Measurements from ENCODE around the gene DUSP16.
"Not testable (repeated sequence)": the region's sequence is repeated elsewhere in the genome, so short reads cannot be mapped to it uniquely, and the experiment has no call there.

Gene DUSP16

GRCh38 chr12:12488823-12489550, 73.7 kb downstream of the DUSP16 start:
- no peak for DNase-seq

- no peak for DNase-seq
Observed at GRCh38 chr12:12488296-12488695, 74.4 kb downstream of the DUSP16 start.

- no peak for DNase-seq
Observed at GRCh38 chr12:12487490-12487889, 75.2 kb downstream of the DUSP16 start.

GRCh38 chr12:12486661-12487240, 75.9 kb downstream of the DUSP16 start:
- DNase-seq = no peak

GRCh38 chr12:12483438-12483837, 79.2 kb downstream of the DUSP16 start:
- no peak for DNase-seq

GRCh38 chr12:12482959-12483358, 79.7 kb downstream of the DUSP16 start:
- DNase-seq = no peak

GRCh38 chr12:12482150-12482761, 80.4 kb downstream of the DUSP16 start:
- DNase-seq = peak; percentile 13

GRCh38 chr12:12481631-12482030, 81.0 kb downstream of the DUSP16 start:
- no peak for DNase-seq

- DNase-seq = no peak
Observed at GRCh38 chr12:12480074-12480473, 82.6 kb downstream of the DUSP16 start.

GRCh38 chr12:12477532-12477890, 85.2 kb downstream of the DUSP16 start:
- DNase-seq = no peak

GRCh38 chr12:12476857-12477531, 85.7 kb downstream of the DUSP16 start:
- no peak for DNase-seq

GRCh38 chr12:12474931-12475795, 87.5 kb downstream of the DUSP16 start:
- DNase-seq = peak; percentile 34

GRCh38 chr12:12474471-12474928, 88.2 kb downstream of the DUSP16 start:
- no peak for DNase-seq

- no peak for DNase-seq
Observed at GRCh38 chr12:12473223-12473622, 89.4 kb downstream of the DUSP16 start.

- DNase-seq = not testable (repeated sequence)
Observed at GRCh38 chr12:12471982-12472961, 90.4 kb downstream of the DUSP16 start.

- no peak for DNase-seq
Observed at GRCh38 chr12:12470751-12471306, 91.8 kb downstream of the DUSP16 start.

- no peak for DNase-seq
Observed at GRCh38 chr12:12469386-12469785, 93.3 kb downstream of the DUSP16 start.

GRCh38 chr12:12468575-12468974, 94.1 kb downstream of the DUSP16 start:
- DNase-seq = no peak

- DNase-seq = peak; percentile 27
Observed at GRCh38 chr12:12467688-12468261, 94.9 kb downstream of the DUSP16 start.

GRCh38 chr12:12467264-12467663, 95.4 kb downstream of the DUSP16 start:
- DNase-seq = peak; percentile 31

GRCh38 chr12:12466157-12466556, 96.5 kb downstream of the DUSP16 start:
- DNase-seq = peak; percentile 54

Data from activated gamma-delta T cell treated with Interleukin-2 at 50 U/mL for 16 hours (primary cell).